Glomerular endothelial cell (primary cell): ENCODE measurements around the gene ASPHD2. TPM values are rescaled to one million over a fixed set of nuclear protein-coding genes. Genes with fewer than 3 reads are reported as not detected.
"Not testable (repeated sequence)": the region's sequence is repeated elsewhere in the genome, so short reads cannot be mapped to it uniquely, and the experiment has no call there.

Experiments
- DNase-seq: peaks from one replicate; pipeline ENCODE4 v3.0.0-alpha.2; 2011; ENCODE audit warnings: low read depth, low spot score; ENCODE audit errors: extremely low read depth
- total RNA-seq: library from RNA; depleted of rRNA; stranded (reverse); fragments of >200 nt; gene quantifications from 2 replicates; pipeline ENCODE4 v1.2.3, GENCODE V29; 2015

Gene ASPHD2
- total RNA-seq, 1 donor from 2014 or later, result 5.4 TPM

GRCh38 chr22:26416256-26416655, 12.8 kb upstream of the ASPHD2 start:
- DNase-seq, result no peak

DNA sequence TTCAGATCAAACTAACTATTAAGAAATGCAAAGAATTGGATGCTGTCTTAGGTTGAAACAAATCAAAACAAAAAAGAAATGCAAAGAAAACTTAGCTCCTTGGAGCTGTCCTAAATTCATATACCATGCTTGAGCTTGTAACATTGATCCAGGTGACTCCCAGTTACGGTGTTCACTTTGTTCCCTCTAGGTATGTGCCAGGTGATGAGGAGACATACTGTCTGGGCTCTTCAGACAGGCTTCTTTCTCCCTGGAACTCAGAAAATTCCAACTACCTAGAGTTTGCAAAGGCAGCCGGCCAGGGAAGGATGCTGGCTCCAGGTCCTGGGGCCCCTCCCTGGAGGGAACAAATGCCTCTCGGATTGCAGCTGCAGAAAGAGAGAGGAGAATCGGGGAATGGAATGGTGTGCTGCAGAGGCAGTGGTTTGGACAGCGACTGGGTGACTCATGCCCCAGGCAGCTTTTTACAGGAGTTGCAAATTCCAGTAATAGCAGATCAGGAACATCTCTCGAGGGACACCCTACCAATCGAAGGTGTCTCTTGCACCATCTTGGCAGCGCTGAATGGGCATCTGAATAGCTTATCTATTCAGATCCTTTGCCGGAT, 12.3 kb upstream of the ASPHD2 start:
- DNase-seq, result no peak

DNA sequence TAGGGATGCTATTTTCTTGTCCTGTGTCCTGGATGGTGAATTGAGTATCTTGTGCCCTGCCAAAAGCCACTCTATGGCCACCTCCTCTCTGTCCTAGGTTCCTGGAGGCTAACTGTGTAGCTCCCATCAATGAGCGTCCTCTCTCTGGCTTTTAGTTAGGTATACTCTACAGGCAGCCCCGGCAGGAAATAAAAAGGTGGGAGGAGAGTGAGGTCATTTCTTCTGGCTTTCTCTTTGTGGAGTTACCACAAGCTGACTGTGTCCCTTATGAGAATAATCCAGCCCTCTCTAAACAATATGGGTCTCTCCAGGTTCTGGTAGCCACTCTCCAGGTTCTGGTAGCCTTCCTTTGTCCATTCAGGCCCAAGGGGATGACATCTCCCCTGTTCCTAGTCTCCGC, 11.7 kb upstream of the ASPHD2 start:
- no peak for DNase-seq

DNA sequence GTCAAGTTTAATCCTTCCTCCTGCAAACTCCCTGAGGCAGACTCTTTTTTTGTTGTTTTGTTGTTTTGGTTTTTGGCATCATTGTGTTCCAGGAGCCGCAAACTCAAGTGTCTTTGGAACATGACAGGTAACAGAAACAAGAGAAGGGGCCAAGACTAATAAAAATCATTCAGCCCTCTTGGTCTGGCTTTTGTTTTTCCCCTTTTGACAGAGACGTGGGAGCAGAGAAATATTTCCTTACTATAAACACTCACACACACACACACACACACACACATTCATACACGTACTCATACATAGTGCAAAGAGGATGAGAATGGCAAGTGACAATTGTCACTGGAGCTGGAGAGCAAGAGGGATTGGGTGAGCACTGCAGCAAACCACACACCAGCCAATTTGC, 10.4 kb upstream of the ASPHD2 start:
- DNase-seq, result no peak

- DNase-seq, result no peak
These were observed 2.1 kb upstream of the ASPHD2 start for GRCh38 chr22:26426924-26427323.

DNA sequence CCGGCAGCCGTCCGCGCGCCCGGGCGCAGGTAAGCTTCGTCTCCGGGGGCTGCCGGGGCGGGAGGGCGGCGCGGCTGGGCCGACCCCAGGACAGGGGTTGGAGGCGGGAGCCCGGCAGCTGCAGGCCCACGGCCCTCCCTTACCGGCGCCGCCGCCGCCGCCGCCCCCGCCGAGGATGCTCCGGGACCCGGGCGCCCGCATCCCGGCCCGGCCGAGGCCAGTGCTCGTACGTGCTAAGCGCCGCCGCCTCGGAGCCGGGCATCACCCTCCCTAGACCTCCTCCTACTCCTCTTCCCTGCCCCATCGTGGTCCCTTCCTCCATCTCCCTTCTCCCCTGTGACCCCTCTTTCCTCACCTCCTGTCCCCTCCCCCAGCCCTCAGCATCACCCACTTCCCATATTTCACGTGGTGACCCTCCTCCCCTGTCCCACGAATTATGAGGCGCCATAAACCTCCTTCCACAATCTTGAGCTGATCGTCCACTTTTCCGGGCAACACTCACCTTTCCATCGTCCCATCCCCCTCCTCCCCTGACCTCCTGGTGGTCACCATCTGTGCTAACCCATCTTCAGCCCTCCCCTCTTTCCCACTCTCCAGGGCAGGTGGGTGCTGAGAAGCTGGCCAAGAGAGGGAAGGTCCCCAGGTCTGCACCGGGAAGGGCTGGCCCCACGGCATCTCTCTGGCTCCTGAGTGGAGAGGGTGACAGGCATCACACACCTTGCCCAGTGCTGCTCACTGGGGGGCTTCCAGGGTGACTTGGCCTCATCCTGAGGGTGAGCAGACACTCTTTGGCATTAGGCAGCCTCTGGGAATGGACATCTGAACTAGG, 612 bp downstream of the ASPHD2 start:
- DNase-seq, result no peak

DNA sequence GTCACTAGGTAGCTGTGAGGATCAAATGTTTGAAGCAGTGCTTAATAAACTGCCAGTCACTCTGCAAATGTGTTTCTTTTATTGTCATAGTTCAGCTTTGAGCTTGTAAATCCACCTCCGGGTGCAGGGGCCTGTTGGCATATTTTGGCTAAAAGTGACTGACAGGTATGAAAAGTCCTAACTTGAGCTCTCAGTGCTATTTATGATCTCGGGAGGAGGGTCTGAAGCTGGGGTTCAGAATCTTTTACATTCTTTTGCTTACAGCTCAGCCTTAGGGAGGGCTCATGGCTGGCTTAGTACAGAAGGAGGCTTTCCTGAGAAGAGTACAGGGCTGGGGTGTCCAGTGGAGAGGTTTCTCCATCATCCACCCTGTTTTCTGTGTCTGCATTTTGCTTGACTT, 1.5 kb downstream of the ASPHD2 start:
- no peak for DNase-seq

GRCh38 chr22:26431261-26431995, 2.4 kb downstream of the ASPHD2 start:
- DNase-seq, result no peak

GRCh38 chr22:26432619-26433311, 3.7 kb downstream of the ASPHD2 start:
- no peak for DNase-seq

GRCh38 chr22:26433805-26434204, 4.7 kb downstream of the ASPHD2 start:
- DNase-seq, result no peak

- DNase-seq, result no peak
These were observed 6.5 kb downstream of the ASPHD2 start for GRCh38 chr22:26435327-26436093.

- no peak for DNase-seq
These were observed 7.9 kb downstream of the ASPHD2 start for GRCh38 chr22:26436903-26437515.

DNA sequence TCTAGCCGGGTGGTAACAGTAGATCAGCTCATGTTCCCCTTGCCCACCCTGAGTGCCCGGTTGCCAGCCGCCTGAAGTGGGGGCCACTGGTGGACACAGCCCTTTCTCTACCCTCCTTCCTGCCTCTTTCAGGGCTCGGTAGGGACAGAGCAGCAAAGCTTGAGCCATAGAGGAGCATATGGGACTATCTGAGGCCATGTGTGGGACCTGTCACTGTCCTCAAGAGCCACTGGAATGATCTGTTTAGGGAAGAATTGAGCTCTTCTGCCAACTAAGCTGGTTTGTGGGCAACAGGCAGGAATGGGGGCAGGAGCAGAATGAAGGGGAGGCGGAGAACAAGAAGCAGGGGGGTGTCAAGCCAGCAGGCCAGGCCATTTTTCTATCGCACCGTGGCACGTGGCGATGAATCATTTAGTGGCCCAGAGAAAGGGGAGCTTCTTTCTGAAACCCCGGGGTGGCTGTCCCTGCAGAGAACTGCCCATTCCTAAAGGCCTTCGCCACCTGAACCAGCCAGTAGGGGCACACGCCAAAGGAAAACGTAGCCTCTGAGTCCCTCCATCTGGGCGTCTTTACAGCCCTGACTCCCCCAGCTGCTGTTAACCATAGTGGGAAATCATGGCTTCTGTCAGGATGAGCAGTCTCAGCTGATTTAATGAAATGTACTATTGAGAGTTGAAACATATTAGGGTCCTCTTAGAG, 8.8 kb downstream of the ASPHD2 start:
- DNase-seq, result no peak

- not testable (repeated sequence) for DNase-seq
These were observed 9.7 kb downstream of the ASPHD2 start for GRCh38 chr22:26438776-26439175.

- no peak for DNase-seq
These were observed 10.5 kb downstream of the ASPHD2 start for GRCh38 chr22:26439559-26439958.

- DNase-seq, result no peak
These were observed 13.2 kb downstream of the ASPHD2 start for GRCh38 chr22:26442086-26442756.

DNA sequence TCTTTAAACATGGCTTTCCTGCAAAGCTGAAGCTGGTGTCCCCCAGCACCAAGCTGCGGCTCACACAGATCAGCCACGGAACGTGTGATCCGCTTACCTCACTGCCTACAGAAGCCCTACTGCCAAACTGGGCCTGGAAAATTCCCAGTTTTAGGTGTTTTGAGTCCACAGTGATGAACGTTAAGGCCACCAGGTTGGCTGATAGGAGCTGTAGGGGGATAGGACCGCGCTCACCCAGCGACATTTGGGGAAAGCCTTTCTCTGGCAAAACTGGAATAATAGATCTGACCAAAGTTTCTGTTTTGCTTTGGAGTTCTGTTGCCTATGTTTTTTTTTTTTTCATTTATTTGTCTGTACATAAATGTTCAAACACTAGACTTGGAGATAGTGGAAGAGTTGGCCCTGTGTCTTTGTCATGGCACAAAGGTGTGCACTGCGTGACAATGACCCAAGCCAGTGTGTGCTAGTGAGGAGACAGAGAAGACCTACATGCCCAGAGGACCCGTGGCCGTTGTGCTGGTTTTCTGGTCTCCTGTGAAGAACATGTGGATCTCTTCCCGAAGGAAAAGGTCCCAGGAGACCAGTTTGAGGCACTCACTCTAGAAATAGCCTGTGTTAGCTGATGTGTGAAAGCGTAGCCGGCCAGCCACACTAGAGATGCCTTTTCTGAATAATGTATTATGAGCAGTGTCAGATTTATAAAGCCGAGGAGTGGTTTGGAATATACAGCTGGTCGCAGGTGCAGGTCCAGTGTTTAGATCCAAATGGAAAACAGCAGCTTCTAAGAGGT, 15.0 kb downstream of the ASPHD2 start:
- DNase-seq, result no peak

GRCh38 chr22:26444777-26445176, 15.7 kb downstream of the ASPHD2 start:
- no peak for DNase-seq
